Fibroblast of mammary gland (primary cell): ENCODE data around the gene RIPK3.

Source experiments
- DNase-seq: peaks from one replicate; pipeline ENCODE4 v3.0.0-alpha.2; 2010; ENCODE audit warnings: low read depth
- H3K4me3 ChIP-seq: 2 replicates; pipeline ENCODE4 v1.5.1; 2011; ENCODE audit warnings: low read depth, mild to moderate bottlenecking, low read length, moderate library complexity; ENCODE audit not compliant: control insufficient read depth
- TF ChIP-seq, protein P1 (sequence below): conservative IDR thresholded peaks from 2 replicates; pipeline ENCODE4 v1.5.1; 2011; ENCODE audit warnings: low read depth, low read length, inconsistent platforms; ENCODE audit not compliant: control insufficient read depth, insufficient read depth

RIPK3 gene

DNA sequence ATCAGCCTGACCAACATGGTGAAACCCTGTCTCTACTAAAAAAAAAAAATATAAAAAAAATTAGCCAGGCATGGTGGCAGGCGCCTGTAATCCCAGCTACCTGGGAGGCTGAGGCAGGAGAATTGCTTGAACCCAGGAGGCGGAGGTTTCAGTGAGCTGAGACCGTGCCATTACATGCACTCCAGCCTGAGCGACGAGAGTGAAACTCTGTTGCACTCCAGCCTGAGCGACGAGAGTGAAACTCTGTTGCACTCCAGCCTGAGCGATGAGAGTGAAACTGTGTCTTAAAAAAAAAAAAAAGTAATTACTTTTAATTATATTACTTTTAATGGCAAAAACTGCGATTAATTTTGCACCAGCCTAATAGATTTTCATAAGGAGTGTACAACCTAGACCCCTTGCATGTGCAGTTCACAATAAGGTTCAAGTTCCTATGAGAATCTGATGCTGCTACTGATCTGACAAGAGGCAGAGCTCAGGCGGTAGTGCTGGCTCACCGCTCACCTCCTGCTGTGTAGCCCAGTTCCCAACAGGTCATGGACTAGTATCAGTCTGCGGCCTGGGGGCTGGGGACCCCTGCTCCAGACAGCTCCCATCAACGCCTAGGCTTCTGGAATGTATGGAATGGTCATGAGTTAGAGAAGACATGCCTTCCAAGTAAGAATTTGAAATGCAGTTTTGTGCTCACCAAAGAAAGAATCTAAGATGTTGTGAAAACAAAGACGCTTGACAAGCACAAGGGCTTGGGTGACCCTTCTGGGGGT lies 18.4 kb downstream of the RIPK3 start:
- no peak for DNase-seq
- no peak overlapping the region for H3K4me3 ChIP-seq
- TF ChIP-seq, protein P1, sequence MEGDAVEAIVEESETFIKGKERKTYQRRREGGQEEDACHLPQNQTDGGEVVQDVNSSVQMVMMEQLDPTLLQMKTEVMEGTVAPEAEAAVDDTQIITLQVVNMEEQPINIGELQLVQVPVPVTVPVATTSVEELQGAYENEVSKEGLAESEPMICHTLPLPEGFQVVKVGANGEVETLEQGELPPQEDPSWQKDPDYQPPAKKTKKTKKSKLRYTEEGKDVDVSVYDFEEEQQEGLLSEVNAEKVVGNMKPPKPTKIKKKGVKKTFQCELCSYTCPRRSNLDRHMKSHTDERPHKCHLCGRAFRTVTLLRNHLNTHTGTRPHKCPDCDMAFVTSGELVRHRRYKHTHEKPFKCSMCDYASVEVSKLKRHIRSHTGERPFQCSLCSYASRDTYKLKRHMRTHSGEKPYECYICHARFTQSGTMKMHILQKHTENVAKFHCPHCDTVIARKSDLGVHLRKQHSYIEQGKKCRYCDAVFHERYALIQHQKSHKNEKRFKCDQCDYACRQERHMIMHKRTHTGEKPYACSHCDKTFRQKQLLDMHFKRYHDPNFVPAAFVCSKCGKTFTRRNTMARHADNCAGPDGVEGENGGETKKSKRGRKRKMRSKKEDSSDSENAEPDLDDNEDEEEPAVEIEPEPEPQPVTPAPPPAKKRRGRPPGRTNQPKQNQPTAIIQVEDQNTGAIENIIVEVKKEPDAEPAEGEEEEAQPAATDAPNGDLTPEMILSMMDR: no peak

DNA sequence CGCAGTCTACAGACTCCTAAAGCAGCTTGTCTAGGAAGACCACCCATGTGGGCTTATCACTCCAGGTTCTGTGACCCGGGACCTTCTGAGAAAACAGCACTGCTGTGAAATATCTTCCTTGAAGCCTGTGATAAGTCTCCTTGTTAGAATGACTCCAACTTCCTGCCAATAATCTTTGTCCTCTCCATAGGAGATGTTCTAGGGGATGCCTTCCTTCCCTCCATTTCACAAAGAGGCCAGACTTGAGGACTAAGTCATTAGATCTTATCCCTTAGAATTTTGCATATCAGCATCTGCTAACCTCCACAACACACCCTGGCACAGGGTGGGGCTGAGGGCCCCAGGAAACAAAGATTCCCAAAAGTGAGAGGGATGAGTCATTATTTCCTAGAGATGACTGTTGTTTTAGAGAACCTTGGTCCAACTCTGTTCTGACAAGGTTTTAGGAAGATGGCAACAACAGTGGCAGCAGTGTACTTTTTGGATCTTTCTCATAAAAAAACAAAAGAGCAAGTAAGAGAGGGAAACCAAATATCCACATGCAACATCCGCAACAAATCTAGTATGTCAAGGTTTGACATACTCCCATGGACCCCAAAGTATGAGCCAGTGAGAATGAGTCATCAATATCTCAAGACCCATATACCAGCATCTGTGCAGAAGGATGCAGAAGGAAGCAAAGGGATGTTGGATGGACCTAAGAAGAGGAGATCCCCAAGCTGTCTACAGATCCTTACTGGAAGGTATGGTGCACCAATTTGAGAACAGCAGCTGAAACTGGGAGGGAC lies 22.5 kb downstream of the RIPK3 start:
- DNase-seq: peak; percentile 61

GRCh38 chr14:24316597-24316950 lies 23.2 kb downstream of the RIPK3 start:
- no peak overlapping the region for H3K4me3 ChIP-seq
- DNase-seq: no peak
- TF ChIP-seq, protein P1: no peak

More for the DNA sequence above, 22.5 kb downstream of the RIPK3 start:
- TF ChIP-seq, protein P1: no peak
- H3K4me3 ChIP-seq: no peak overlapping the region

DNA sequence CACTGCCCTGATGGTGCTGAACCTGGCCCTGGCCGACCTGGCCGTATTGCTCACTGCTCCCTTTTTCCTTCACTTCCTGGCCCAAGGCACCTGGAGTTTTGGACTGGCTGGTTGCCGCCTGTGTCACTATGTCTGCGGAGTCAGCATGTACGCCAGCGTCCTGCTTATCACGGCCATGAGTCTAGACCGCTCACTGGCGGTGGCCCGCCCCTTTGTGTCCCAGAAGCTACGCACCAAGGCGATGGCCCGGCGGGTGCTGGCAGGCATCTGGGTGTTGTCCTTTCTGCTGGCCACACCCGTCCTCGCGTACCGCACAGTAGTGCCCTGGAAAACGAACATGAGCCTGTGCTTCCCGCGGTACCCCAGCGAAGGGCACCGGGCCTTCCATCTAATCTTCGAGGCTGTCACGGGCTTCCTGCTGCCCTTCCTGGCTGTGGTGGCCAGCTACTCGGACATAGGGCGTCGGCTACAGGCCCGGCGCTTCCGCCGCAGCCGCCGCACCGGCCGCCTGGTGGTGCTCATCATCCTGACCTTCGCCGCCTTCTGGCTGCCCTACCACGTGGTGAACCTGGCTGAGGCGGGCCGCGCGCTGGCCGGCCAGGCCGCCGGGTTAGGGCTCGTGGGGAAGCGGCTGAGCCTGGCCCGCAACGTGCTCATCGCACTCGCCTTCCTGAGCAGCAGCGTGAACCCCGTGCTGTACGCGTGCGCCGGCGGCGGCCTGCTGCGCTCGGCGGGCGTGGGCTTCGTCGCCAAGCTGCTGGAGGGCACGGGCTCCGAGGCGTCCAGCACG lies 23.8 kb downstream of the RIPK3 start:
- no peak overlapping the region for H3K4me3 ChIP-seq
- DNase-seq: peak; percentile 19
- TF ChIP-seq, protein P1: no peak

GRCh38 chr14:24315243-24315806 lies 24.5 kb downstream of the RIPK3 start:
- no peak for DNase-seq
- TF ChIP-seq, protein P1: no peak
- H3K4me3 ChIP-seq: no peak overlapping the region
